Inflammatory macrophage treated with lipopolysaccharide for 4 hours (primary cell): Measurements from ENCODE around the gene EBLN1.
A peak's percentile ranks its signal among the peaks of the same experiment; 100 is the strongest.
"Not testable (repeated sequence)": the region's sequence is repeated elsewhere in the genome, so short reads cannot be mapped to it uniquely, and the experiment has no call there.

Source experiments
- DNase-seq: peaks from one replicate; pipeline ENCODE4 v3.0.0-alpha.2; 2020

Gene EBLN1

DNA sequence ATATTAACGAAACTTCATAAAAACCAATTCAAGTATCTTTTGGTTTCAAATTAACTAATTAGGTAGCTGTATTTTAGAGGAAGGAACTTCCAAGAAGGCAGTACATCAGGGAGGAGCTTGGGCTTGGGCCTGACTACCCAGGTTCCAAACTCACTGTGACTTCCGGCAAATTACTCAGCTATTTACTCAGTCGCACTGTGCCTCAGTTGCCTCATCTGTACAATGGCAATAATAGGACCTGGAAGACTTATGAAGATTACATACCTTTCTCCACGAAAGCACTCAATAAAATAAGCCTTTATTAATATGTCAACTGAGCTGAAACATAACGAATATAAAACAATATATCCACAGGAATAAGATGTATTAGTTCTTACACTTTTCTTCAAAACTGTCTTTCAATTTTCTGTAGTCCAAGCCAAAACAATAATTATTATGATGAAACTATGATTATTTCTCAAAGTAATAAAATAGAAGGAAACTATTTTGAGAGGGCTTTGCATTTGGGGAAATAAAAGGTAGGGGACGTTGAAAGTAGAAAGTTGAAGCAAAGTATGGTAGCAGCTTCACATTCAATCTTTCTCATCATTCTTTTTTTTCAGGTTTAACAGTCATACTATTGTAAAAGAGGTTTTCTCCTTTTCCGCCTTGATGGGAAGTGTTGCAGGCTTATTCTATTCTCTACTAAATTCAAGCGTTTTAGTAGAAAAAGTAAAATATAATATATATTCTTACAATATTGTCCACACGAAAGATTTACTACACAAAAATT lies 10.5 kb upstream of the EBLN1 start:
- DNase-seq = peak; percentile 33

- peak; percentile 16 for DNase-seq
Observed at GRCh38 chr10:22226599-22226998, 8.8 kb upstream of the EBLN1 start.

DNA sequence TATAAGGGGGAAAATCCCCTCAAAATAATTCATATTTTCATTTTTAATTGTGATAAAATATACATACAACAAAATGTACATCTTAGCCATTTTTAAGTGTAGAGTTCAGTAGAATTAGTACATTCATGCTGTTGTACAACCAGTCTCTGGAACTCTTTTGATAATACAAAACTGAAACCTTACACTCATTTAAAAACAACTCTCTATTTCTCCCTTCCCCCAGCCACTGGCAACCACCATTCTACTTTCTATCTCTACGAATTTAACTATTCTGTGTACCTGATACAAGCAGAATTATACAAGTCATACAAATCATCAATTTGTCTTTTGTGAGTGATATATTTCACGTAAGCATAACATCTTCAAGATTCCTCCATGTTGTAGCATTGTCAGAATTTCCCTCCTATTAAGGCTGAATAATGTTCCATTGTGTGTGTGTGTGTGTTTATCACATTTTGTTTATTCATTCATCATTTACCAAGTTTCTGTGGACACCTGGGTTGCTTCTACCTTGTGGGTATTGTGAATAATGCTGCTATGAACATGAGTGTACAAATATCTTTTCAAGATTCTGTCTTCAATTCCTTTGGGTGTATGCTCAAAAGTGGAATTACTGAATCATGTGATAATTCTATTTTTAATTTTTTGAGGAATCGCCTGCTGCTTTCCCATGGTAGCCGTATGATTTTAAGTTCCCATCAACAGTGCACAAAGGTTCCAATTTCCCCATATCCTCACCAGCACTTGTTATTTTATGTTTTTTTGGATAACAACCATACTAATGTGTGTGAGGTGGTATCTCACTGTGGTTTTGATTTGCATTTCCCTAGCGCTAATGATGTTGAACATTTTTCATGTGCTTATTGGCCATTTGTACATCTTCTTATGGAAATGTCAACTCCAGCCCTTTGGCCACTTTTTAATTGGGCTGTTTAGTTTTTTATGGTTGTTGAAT lies 4.7 kb upstream of the EBLN1 start:
- DNase-seq = no peak

DNA sequence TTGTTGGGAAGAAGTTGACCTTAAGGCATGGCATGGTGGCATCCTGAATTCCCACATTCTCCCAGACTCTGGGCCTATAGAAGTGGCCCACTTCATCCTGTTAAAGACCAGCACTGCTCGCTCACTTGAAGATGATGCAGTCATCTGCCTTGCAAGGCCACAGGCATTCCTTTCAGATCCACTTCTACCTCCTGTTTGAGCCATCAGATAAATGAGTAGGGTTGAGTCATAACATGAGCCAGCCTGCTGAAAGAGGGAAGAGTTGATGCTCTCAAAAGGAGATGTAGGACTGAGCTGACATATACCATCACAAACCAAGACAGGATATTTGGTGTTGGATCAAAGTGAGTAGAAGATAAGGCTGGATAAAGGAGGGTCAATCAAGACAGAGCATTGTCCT lies 1.5 kb upstream of the EBLN1 start:
- no peak for DNase-seq

DNA sequence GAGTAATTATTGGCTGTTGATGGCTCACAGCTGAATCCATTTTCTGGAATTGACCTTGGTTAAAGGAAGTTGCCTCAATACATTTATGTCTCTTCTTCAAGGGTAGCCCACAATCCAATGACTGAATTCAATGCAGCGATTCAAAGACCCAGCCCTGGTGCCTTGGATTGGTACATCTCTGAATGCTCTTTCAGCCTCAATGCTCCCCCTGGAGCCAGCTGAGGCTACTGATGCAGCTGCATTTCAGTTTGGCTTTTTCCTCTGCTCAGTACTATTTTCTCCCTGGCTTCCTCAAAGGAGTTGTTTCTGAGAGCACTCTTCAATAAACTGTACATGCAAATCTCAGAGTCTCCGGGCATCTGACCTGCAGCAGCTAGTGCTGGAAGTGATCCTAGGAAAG lies 633 bp upstream of the EBLN1 start:
- DNase-seq = no peak

GRCh38 chr10:22217084-22217483 lies 731 bp downstream of the EBLN1 start:
- not testable (repeated sequence) for DNase-seq

DNA sequence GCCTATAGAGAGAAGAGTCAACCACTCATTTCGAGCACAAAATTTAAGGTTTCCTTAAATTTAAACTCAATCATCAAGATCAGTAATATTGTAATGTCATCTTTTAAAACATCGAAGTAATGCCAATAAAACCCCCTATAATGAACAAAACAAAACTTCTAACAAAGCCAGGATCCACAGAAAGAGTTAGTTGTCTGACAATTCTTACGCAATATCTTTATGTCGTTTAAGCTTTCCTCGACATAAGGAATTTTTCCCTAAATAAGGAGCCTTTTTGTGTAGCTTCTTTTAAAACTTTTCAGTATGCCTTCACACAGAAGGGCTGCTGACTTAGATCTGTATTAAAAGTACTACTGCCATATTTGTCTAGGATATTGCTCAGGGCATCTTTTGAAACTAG lies 7.5 kb downstream of the EBLN1 start:
- no peak for DNase-seq

DNA sequence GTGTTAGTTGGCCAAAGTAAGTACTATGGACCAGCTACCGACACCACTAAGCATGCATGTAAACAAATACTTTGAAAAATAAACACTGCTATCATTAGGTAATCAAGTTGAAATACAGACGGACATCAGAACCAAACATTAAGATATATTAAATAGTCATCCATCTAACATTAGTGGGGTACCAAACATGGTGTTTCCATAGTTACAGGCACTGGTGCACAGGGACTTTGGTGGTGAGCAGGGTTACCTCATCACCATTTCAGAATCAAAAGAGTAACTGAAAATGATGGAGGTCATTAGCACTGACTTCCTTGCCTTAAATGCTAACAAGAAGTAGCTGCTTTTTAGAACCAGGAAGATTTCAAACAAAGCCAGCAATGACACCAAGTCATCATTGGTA lies 23.9 kb downstream of the EBLN1 start:
- no peak for DNase-seq

DNA sequence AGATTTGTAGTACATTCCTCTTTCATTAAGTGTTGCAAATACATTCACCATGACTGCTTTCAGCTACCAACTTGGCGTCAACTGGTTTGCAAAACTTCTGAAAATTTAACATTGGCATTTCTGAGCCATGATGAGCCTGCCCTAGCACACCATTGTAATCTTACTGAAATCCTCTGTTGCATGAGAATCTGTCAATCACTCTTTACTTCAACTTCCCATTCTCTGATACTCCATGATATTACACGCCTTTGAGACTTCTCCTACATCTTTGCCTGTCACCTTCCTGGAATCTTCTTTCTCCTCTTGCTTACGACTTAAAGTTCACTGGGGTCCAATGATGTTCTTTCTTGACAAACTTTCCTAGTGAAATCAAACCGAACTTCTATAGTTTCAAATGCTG lies 32.2 kb downstream of the EBLN1 start:
- no peak for DNase-seq

GRCh38 chr10:22183771-22184461 lies 33.9 kb downstream of the EBLN1 start:
- DNase-seq = no peak

- DNase-seq = no peak
Observed at GRCh38 chr10:22180724-22181123, 37.1 kb downstream of the EBLN1 start.

DNA sequence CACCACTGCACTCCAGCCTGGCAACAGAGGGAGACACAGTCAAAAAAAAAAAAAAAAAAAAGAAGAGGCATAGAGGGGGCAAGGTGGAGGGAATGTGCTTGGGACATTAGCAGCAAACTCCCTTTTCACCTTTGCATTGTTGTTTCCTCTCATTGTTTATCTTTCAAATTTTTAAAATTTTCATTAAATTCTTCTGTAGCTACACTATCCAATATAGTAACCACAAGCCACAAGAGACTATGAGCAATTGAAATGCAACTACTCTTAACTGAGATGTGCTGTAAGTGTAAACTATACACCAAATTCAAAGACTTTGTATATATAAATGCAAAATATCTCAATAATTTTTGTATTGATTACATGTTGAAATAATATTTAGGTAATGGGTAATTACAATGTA lies 43.4 kb downstream of the EBLN1 start:
- no peak for DNase-seq

GRCh38 chr10:22171131-22171530 lies 46.7 kb downstream of the EBLN1 start:
- DNase-seq = no peak

DNA sequence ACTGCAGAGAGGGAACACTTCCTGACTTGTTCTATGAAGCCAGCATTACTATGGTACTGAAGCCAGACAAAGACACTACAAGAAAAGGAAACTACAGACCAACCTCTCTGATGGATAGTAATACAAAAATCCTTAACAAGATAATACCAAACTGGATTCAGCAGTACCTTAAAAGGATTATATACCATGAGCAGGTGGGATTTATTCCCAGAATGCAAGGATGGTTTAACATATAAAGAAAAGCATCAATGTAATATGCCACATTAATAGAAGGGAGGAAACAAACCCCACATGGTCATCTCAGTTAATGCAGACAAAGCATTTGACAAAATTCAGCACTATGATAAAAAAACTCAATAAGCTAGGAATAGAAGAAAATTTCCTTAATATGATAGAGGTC lies 47.2 kb downstream of the EBLN1 start:
- DNase-seq = no peak

DNA sequence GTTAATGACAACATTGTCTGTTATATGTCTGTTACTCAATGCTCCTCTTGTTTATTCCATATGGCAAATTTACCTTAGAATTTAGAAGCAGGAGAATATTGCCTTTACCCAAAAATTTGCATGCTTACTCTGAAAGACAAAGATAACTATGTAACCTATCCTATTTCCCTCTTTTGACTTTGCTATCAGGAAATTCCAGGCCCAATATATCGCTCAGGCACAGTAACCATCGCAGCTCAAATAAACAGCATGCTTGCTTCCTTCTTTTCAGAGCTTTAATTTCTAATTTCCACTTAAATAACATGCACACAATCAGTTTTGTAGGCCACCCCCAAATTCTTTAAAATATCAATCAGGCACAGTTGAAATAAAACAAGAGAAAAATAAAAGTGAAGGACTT lies 57.8 kb downstream of the EBLN1 start:
- DNase-seq = no peak

GRCh38 chr10:22159180-22159579 lies 58.6 kb downstream of the EBLN1 start:
- DNase-seq = no peak
